Esophagus (tissue), 2 donors: ENCODE measurements around the gene NR2F2. TPM values are rescaled to one million over a fixed set of nuclear protein-coding genes. Genes with fewer than 3 reads are reported as not detected.
A peak's percentile ranks its signal among the peaks of the same experiment; 100 is the strongest.

Source experiments
- H3K27ac ChIP-seq, 2 donors: one replicate each; pipeline ENCODE4 v1.5.1; 2013; ENCODE audit warnings: low read depth in 2 of 2, mild to moderate bottlenecking in 2 of 2, inconsistent platforms in 1 of 2, low read length in 1 of 2, moderate library complexity in 1 of 2
- H3K27me3 ChIP-seq, 2 donors: one replicate each; pipeline ENCODE4 v1.6.1; 2013; ENCODE audit warnings: low read length in 2 of 2, control low read depth in 1 of 2, mild to moderate bottlenecking in 1 of 2; ENCODE audit not compliant: insufficient read depth in 2 of 2, control insufficient read depth in 1 of 2
- H3K36me3 ChIP-seq, 2 donors: one replicate each; pipeline ENCODE4 v1.6.1; 2013; ENCODE audit warnings: low read length in 1 of 2; ENCODE audit not compliant: control insufficient read depth in 2 of 2, insufficient read depth in 2 of 2
- H3K4me1 ChIP-seq, 2 donors: one replicate each; pipeline ENCODE4 v1.6.1; 2013; ENCODE audit warnings: low read length in 1 of 2; ENCODE audit not compliant: control insufficient read depth in 2 of 2, insufficient read depth in 2 of 2
- H3K4me3 ChIP-seq, 2 donors: one replicate each; pipeline ENCODE4 v1.5.1; 2013; ENCODE audit warnings: low read length in 2 of 2, mild to moderate bottlenecking in 2 of 2, low read depth in 1 of 2, moderate library complexity in 1 of 2
- H3K9me3 ChIP-seq, 2 donors: one replicate each; pipeline ENCODE4 v1.6.1; 2013; ENCODE audit warnings: mild to moderate bottlenecking in 2 of 2, low read depth in 1 of 2, low read length in 1 of 2, moderate library complexity in 1 of 2; ENCODE audit not compliant: control insufficient read depth in 2 of 2, insufficient read depth in 1 of 2
- WGBS, 2 donors: extraction: QIAGEN DNeasy Blood & Tissue Kit; methylation state at CpG; one replicate each; pipeline ENCODE4 v1.1.7; 2013; 5-methylcytosine and 5-hydroxymethylcytosine counted together
- polyA plus RNA-seq, 2 donors: library from polyadenylated mRNA; stranded (reverse); fragments of 200-250 nt; gene quantifications; one replicate each; pipeline ENCODE4 v1.2.3, GENCODE V29; 2013
- donor health status: healthy with polysubstance abuse.
- donor health status: Bipolar disorder and iron deficiency.

Gene NR2F2
- polyA plus RNA-seq, 2 donors = 5.0 to 9.3 TPM

DNA sequence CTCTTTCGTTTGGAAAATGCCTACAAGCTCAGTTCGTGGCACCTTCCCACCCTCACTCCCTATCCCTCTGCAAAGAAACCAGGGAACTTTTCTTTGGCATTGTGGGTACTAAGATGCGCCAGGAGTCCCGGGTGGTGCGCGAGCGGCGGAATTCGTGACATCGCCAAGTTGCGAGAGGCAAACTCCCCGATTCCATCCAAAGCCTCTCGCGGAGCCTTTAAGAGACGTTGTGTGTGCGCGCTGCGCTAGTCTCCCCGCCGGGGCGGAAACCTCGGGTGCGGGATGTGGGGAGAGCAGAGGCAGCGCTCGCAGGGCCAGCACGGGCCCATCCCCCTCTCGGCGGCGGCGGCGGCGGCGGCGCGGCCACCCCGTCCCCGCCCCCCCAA, 443 bp upstream of the NR2F2 start:
- no peaks in the 10 kb centered on the region for H3K27me3 ChIP-seq
- peak overlapping the region; percentile 54 to 67 for H3K4me3 ChIP-seq

DNA sequence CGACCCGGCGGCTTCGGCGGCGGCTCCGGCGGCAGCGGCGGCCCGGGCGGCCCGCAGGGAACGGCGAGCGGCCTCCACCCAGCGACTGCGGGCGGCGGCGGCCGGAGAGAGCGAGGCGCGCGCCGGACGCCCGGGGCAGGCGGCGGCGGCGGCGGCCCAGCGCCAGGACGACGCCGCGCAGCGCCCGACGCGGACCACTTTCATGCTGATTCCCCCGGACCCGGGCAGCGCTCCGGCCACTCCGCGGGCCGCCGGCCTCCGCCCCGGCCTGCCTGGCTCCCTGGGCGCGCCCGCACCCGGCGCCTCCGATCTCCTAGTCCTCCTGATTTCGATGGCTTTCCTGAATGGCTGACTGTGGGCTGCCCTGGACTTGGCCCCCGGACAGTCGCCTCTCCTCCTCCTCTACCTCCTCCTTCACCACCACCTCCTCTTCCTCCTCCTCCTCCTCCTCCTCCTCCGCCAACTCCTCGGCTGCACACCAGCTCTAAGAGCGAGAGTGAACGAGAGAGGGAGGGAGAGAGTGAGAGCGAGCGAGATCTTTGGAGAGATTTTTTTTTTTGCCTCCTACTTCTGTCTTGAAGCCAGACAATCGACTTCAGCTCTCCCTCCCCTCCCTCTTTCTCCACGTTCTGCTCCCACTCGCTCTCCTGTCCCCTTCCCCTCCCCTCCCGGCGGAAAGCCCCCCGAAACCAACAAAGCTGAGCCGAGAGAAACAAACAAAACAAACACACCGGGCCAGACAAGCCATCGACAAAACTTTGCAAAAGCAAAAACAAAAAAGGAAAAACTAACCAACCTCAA, 844 bp downstream of the NR2F2 start:
- Histone ChIP-seq H3K4me1 (peaks cover 0 to 6% of the 10 kb centered on the region in 2 donors), H3K36me3 (peaks cover 0 to 7% of the 10 kb centered on the region in 2 donors), H3K27ac (peak overlapping the region; percentile 91 to 93), H3K27me3 (no peaks in the 10 kb centered on the region), H3K9me3 (peaks cover 0 to 4% of the 10 kb centered on the region in 2 donors), H3K4me3 (peak overlapping the region; percentile 67 to 71)
- WGBS, 2 donors = 2 to 4% methylated on average over 31 to 77 of the region's 77 CpGs

More for the DNA sequence above, 443 bp upstream of the NR2F2 start:
- H3K36me3 ChIP-seq = peaks cover 0 to 7% of the 10 kb centered on the region in 2 donors
- 1% methylated on average over 26 to 37 of the region's 37 CpGs for WGBS, 2 donors
- H3K4me1 ChIP-seq = peaks cover 0 to 6% of the 10 kb centered on the region in 2 donors
- peaks cover 0 to 4% of the 10 kb centered on the region in 2 donors for H3K9me3 ChIP-seq
- peak overlapping the region; percentile 73 to 91 for H3K27ac ChIP-seq

DNA sequence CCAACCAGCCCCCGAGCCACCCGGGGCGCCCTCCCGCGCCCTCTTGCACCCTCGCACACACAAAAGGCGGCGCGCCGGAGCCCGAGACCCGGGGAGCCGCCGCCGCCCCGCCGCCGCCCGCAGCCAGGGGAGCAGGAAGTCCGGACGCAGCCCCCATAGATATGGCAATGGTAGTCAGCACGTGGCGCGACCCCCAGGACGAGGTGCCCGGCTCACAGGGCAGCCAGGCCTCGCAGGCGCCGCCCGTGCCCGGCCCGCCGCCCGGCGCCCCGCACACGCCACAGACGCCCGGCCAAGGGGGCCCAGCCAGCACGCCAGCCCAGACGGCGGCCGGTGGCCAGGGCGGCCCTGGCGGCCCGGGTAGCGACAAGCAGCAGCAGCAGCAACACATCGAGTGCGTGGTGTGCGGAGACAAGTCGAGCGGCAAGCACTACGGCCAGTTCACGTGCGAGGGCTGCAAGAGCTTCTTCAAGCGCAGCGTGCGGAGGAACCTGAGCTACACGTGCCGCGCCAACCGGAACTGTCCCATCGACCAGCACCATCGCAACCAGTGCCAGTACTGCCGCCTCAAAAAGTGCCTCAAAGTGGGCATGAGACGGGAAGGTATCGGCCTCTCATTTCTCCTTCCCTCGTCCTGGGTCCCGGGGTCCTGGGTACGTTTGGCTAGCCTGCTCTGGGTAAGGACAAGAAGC, 1.6 kb downstream of the NR2F2 start:
- no peaks in the 10 kb centered on the region for H3K27me3 ChIP-seq

DNA sequence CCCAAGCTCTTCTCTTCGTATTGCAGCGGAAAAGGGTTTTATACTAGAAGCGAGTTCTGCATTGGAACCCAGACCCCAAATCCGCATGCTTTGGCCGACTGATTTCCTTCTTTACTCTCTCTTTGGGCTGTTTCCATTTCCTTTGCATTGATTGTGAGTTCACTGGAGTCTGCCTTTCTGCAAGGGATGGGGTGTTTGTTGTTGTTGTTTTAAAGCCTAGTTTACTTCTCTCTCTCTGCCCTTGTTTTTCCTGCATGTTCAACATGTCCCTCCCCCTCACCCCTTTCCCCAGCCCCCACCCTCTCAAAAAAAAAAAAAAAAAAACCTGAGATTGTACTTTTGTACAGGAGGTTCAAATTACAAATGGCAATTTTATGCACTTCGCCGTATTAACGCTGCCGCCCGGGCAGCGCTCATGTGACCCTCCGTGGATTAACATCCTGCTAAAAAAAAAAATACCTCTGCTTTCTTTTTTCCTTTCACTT, 2.2 kb downstream of the NR2F2 start:
- peaks cover 0 to 4% of the 10 kb centered on the region in 2 donors for H3K9me3 ChIP-seq
- H3K27me3 ChIP-seq = no peaks in the 10 kb centered on the region
- 5% methylated on average over 12 of the region's 12 CpGs for WGBS, 2 donors
- peak overlapping the region; percentile 91 to 93 for H3K27ac ChIP-seq
- peak overlapping the region; percentile 67 to 69 for H3K4me3 ChIP-seq
- peaks cover 0 to 7% of the 10 kb centered on the region in 2 donors for H3K36me3 ChIP-seq
- peaks cover 0 to 4% of the 10 kb centered on the region in 2 donors for H3K4me1 ChIP-seq

More for the DNA sequence above, 1.6 kb downstream of the NR2F2 start:
- Histone ChIP-seq H3K4me1 (peaks cover 0 to 4% of the 10 kb centered on the region in 2 donors), H3K36me3 (peaks cover 0 to 7% of the 10 kb centered on the region in 2 donors), H3K9me3 (peaks cover 0 to 4% of the 10 kb centered on the region in 2 donors), H3K27ac (peak overlapping the region; percentile 91 to 93), H3K4me3 (peak overlapping the region; percentile 67 to 69)
- 4 to 8% methylated on average over 43 to 70 of the region's 70 CpGs for WGBS, 2 donors

DNA sequence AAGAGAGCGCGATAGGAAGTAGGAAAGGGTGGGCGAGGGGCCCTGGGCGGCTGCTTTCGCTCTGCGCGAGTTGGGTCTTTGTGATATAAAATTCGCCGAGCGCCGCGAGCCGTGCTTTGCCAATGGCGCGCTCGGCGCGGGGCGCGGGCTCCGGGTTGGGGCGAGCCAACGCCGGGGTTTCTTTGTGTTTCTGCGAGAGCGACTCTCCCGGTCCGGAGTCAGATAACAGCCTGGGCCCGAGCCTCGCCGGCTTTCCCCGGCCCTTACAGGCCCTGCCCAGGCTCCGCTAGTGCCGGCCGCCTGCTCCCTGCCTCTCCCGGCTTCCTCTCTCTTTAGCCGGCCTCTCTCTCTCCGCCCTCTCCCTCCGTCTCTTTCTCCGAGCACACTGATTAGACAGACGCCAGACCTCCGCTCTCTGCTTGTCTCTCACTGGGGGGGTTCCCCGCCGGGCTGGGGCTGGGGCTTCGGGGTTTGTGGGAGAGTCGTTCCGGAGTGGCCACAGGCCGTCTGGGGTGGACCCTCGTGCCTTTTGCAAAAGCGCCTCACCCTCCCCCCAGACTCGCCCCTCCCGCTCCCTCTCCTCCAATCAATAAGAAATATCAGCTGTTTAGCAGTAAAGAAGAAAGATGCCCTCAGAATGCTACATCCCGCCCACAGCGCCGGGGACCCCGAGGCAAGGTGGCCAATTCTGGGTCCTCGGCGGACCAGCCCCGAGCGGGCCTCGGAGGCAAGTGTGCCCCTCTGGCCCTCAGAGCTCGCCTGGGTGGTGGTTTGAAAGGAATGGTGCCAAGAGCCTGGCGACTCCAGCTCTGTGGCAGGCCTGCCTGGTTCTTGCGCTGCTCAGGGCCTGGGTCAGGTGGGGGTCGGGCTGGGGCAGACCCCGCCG, 2.9 kb downstream of the NR2F2 start:
- Histone ChIP-seq H3K36me3 (peaks cover 0 to 7% of the 10 kb centered on the region in 2 donors), H3K9me3 (peaks cover 0 to 4% of the 10 kb centered on the region in 2 donors), H3K27me3 (no peaks in the 10 kb centered on the region), H3K4me1 (peaks cover 0 to 4% of the 10 kb centered on the region in 2 donors), H3K4me3 (peak overlapping the region; percentile 53 to 67), H3K27ac (peak overlapping the region; percentile 75 to 93)
- whole genome bisulfite sequencing, 2 donors = 5 to 10% methylated on average over 62 to 67 of the region's 67 CpGs

DNA sequence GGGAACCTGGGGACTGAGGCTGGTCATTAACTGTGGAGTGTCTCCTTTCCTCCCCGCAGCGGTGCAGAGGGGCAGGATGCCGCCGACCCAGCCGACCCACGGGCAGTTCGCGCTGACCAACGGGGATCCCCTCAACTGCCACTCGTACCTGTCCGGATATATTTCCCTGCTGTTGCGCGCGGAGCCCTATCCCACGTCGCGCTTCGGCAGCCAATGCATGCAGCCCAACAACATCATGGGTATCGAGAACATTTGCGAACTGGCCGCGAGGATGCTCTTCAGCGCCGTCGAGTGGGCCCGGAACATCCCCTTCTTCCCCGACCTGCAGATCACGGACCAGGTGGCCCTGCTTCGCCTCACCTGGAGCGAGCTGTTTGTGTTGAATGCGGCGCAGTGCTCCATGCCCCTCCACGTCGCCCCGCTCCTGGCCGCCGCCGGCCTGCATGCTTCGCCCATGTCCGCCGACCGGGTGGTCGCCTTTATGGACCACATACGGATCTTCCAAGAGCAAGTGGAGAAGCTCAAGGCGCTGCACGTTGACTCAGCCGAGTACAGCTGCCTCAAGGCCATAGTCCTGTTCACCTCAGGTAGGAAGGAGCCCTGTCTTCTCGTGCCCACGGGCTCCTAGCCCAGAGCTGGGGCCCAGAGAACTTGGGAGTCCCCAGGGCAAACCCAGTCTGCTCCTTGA, 3.7 kb downstream of the NR2F2 start:
- H3K27ac ChIP-seq = peak overlapping the region; percentile 75 to 93
- H3K9me3 ChIP-seq = peaks cover 0 to 4% of the 10 kb centered on the region in 2 donors
- 41 to 54% methylated on average over 49 of the region's 49 CpGs for WGBS, 2 donors
- H3K4me3 ChIP-seq = peak overlapping the region; percentile 53 to 67
- H3K27me3 ChIP-seq = no peaks in the 10 kb centered on the region
- H3K4me1 ChIP-seq = peaks cover 0 to 4% of the 10 kb centered on the region in 2 donors
- peaks cover 0 to 7% of the 10 kb centered on the region in 2 donors for H3K36me3 ChIP-seq

DNA sequence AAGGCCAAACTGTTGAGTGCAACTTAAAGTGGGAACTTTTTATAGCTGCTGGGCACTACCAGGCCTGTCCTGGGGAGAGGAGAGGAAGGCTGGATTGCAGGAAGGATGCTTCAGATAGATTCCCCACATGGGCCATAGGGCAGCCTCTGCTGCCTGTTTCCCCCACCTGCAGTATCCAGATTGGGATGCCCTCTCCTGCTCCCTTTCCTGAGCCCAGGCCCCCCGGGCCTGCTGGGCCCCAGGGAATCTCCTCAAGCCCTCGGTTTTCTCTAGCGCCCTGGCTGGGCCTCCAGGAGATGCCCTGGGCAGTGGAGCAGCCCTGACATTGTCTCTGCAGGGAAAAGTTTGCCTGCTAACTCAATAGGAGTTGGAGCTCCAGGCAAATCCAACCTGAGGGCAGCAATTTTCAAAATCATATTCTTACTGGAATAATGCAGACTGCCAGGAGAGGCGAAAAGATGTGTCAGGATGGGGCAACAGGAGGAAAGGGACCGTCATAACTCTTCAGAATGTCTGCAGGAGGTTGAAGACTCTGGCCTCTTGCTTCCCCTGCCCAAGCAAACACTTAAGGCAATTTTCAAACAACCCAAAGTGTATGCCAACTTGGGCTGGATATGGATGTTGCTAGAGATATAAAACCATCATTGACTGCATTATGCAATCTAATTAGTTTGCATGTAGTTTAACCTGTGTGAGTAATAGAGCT, 4.4 kb downstream of the NR2F2 start:
- H3K4me1 ChIP-seq = peaks cover 0 to 4% of the 10 kb centered on the region in 2 donors
- 27% methylated on average over 5 of the region's 5 CpGs for WGBS, 2 donors
- H3K36me3 ChIP-seq = peaks cover 0 to 7% of the 10 kb centered on the region in 2 donors

DNA sequence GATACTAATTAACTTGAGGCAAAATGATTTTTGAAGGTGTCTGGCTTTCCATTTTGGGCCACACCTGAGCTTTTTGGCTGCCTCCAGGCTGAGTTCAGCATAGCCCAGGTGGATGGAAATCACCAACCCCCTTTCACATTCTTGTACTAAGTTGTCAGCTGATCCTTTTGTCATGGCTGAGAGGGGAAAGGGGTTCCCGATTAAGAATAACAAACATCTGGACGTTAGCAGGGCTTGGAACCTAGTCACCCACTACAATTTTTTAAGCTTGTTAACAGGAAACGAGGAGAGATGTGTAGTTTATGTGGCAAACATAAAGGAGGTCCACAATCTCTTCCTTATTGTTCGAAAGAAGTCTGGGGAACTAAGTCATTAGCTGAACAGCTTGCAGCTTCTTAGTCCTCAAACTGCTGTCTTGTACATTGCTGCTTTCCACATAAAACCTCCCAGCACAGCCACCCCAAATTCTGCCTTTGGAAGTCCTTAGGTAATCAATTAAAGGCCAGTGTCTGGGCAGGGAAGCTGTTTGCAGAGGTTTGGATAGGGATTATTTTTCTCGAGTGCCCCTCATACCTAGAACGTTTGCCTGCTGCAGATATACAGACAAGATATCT, 5.0 kb downstream of the NR2F2 start:
- Histone ChIP-seq H3K9me3 (peaks cover 0 to 4% of the 10 kb centered on the region in 2 donors), H3K27ac (peak overlapping the region; percentile 68 to 93), H3K36me3 (peaks cover 0 to 7% of the 10 kb centered on the region in 2 donors), H3K4me1 (peaks cover 0 to 4% of the 10 kb centered on the region in 2 donors), H3K27me3 (no peaks in the 10 kb centered on the region), H3K4me3 (peak overlapping the region; percentile 53 to 67)
- WGBS, 2 donors = 4 to 12% methylated on average over 6 of the region's 6 CpGs

More for the DNA sequence above, 4.4 kb downstream of the NR2F2 start:
- H3K4me3 ChIP-seq = peak overlapping the region; percentile 53 to 67
- H3K27ac ChIP-seq = peak overlapping the region; percentile 75 to 93
- peaks cover 0 to 4% of the 10 kb centered on the region in 2 donors for H3K9me3 ChIP-seq
- no peaks in the 10 kb centered on the region for H3K27me3 ChIP-seq
